GM10266 (cell line): Measurements from ENCODE around the gene GSG1.

Experiments
- DNase-seq: peaks from one replicate; pipeline ENCODE4 v3.0.0; 2012; ENCODE audit errors: extremely low spot score
- TF ChIP-seq, protein P1 (sequence below): IDR thresholded peaks from 2 replicates; pipeline ENCODE4 v1.5.1; 2012; ENCODE audit warnings: mild to moderate bottlenecking, low read depth; ENCODE audit not compliant: control insufficient read depth, insufficient read depth; ENCODE audit errors: missing control alignments

Gene GSG1

DNA sequence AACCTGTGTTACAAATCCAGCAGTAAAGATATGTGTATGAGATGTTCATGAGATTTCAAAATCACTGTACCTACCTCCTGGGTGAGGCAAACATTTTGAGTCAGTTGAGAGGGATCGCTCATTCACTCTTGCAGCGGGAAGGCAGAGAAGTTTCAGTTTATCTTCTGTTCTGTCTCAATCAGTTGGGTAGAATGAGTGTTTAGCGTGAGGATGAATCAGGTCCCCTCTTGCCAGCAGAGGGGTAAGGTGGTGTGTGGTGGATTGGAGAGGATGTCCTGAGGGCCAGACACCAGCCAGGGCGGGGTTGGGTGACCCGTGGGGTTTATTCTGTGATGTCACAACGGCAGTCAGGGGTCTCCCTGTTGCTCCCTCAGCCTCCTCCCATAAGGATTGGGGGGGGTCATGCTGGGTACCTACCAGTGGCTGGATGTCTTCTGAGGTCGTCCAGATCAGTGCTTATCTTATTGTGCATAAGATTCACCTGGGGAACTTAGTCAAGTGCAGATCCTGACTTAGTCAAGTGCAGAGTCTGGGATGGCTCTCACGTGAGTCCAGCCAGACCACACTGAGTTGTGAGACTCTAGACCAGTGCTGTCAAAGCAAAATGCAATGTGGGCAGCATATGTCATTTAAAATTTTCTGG is at the start of gene GSG1:
GSG1 (minus strand) TSS at position 277 of the 643 bp plus-strand sequence; CDS start at position 122, 155 bp downstream.
- TF ChIP-seq, protein P1, sequence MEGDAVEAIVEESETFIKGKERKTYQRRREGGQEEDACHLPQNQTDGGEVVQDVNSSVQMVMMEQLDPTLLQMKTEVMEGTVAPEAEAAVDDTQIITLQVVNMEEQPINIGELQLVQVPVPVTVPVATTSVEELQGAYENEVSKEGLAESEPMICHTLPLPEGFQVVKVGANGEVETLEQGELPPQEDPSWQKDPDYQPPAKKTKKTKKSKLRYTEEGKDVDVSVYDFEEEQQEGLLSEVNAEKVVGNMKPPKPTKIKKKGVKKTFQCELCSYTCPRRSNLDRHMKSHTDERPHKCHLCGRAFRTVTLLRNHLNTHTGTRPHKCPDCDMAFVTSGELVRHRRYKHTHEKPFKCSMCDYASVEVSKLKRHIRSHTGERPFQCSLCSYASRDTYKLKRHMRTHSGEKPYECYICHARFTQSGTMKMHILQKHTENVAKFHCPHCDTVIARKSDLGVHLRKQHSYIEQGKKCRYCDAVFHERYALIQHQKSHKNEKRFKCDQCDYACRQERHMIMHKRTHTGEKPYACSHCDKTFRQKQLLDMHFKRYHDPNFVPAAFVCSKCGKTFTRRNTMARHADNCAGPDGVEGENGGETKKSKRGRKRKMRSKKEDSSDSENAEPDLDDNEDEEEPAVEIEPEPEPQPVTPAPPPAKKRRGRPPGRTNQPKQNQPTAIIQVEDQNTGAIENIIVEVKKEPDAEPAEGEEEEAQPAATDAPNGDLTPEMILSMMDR: no peak

DNA sequence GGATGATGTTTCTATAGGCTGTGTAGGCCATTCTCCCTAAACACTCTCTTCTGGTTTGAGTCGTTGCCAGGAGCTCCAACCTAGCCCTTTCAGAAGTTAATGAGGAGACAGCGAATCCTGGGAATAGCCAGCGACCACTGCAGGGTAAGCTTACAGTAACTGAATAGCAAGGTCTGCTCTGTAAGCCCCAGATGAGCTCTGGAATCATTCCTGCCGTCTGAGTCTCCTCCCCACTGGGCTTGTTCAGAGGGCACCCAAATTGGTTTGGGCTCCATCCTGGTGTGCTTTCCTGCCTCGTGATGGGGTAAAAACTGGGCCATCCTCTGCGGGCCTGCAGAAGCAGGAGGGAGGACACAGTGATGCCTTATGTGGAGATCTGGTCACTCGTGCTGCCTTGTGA is 49.7 kb upstream of the GSG1 start:
- DNase-seq: no peak

More for the DNA sequence above, at the start of gene GSG1:
- no peak for DNase-seq

DNA sequence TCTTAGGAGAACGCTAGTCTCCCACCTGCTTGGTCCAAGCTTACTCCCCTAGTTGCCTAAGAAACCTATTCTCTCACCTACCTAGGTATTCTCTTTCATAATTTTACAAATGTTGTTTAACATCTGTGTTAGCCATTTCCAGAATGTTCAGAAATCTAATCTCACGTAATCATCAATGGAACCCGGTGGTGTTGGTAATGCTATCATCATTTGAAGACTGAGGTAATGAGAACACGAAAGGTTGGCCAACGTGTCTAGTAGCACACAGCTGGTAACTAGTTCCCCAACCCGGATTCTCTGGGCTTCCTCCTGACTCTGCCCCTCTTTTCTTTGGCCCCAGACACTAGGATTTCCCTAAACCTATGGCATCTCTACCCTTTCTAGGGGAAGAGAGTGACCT is 49.3 kb upstream of the GSG1 start:
- TF ChIP-seq, protein P1: no peak

More for the DNA sequence above, 49.7 kb upstream of the GSG1 start:
- TF ChIP-seq, protein P1: no peak

DNA sequence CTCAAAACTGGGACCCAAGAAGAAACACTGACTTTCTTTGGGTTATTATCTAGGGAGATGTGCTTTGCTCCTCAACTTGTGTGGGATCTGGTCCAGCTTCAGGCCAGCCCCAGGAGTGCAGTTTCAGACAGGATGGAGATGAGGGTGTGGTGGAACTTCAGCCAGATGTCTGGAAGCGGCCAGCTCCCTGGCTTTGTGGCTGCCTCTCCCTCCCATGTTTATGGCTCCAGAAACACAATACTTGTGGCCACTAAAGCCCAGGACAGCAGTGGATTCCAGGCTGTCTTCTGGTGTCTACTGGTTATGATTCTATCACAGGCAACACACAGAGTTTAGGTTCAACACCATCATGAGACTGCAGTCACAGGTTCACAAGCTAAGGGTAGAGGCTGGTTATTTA is 48.8 kb upstream of the GSG1 start:
- TF ChIP-seq, protein P1: no peak
- no peak for DNase-seq

More for the DNA sequence above, 49.3 kb upstream of the GSG1 start:
- no peak for DNase-seq

DNA sequence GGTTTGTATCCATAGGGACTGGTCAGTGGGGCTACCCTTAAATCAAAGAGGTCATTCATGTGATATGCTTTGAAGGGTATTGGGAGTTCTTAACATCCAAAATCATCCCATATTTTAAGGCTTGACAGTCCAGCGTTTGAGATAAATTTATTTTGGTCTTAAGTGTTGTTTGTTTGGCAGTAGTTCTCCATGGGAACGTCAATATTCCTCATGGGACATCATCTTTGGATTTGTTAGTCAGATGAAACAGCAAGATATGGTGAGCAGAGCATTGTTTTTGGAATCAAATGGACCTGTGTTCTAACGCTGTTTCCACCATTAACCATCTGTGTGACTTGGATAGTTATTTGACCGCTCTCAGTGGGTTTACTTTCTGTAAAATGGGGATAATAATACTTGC is 45.9 kb upstream of the GSG1 start:
- TF ChIP-seq, protein P1: no peak

DNA sequence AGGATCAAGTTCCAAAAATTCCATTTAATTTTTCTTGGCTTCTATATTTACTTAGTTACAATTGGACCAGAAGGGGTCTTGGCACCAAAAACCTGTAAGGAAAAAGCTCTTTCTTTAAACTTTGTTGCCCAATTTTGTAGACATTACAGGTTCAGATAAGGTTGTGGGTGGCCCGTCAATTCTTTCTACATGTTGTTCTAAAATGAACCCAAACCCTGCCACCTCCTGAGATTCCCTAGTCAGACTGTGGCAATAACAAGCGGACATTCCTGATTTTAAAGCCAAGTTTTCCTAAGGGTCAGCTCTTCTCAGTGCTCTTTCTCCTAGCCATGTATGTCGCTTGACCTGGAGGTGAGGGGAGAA is 45.0 kb upstream of the GSG1 start:
- TF ChIP-seq, protein P1: no peak
- no peak for DNase-seq

More for the DNA sequence above, 45.9 kb upstream of the GSG1 start:
- DNase-seq: no peak

DNA sequence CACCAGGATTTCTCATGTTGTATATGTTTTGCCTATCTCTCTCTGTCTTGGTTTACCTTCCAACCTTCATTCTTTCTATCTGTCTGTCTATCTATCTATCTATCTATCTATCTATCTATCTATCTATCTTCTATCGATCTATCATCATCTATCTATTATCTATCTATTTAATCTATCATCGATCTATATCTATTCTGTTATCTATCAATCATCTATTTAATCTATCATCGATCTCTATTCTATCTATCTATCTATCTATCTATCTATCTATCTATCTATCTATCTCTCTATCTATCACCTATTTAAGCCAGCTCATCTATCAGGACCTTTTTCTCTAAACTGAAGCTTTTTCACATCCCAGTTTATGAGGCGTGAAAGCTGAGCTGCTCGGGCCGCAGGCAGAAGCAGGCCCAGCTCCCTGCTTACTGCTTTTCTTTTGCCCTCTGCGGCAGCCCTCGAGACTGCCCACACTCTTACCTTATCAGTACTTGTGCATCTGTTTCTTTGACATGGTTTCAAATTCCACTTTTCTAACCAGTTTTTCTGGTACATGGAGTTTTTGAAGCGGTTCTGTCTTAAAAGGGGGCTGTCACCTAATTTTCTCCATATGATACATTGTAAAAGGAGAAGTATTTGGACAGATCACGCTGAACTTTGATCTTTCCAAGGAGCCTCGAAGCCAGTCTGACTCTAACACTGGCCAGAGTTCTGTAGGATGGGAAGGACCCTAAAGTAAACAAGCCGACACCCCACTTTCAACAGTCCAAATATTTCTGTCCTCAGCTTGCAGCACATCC is 44.4 kb upstream of the GSG1 start:
- DNase-seq: no peak
- TF ChIP-seq, protein P1: no peak
